Gastroesophageal sphincter (tissue), 4 donors: Measurements from ENCODE around the gene NAALADL1. TPM values are rescaled to one million over a fixed set of nuclear protein-coding genes. Genes with fewer than 3 reads are reported as not detected.

Source experiments
- ATAC-seq: fragments of 150-250 bp; one replicate; pipeline ENCODE4 v1.9.1; 2016; ENCODE audit warnings: mild to moderate bottlenecking, moderate library complexity
- H3K27ac ChIP-seq, 4 donors: fragments of 200-600 bp; sonication (generic) in 3 of 4; 1 replicate in 3 of 4; 2 replicates in 1 of 4; pipeline ENCODE4 v1.5.1; 2016 to 2019
- H3K27me3 ChIP-seq: fragments of 200-600 bp; sonication (generic); one replicate; pipeline ENCODE4 v1.5.1; 2019
- H3K36me3 ChIP-seq, 2 donors: fragments of 200-600 bp; sonication (generic); one replicate each; pipeline ENCODE4 v1.5.1; 2019; ENCODE audit warnings: control low read depth in 1 of 2
- H3K4me1 ChIP-seq, 3 donors: fragments of 200-600 bp; sonication (generic); 1 replicate in 2 of 3; 2 replicates in 1 of 3; pipeline ENCODE4 v1.5.1; 2016 to 2019; ENCODE audit warnings: control low read depth in 2 of 3
- H3K4me3 ChIP-seq, 2 donors: fragments of 200-600 bp; sonication (generic); one replicate each; pipeline ENCODE4 v1.5.1; 2019; ENCODE audit warnings: mild to moderate bottlenecking in 1 of 2, moderate library complexity in 1 of 2
- H3K9me3 ChIP-seq, 3 donors: fragments of 200-600 bp; sonication (generic); one replicate each; pipeline ENCODE4 v1.5.1; 2017 to 2019; ENCODE audit warnings: control low read depth in 2 of 3
- CTCF ChIP-seq, 4 experiments: fragments of 200-600 bp in 2 of 4; fragments of 450-650 bp in 2 of 4; sonication (generic) in 1 of 4; IDR thresholded peaks; one replicate each; pipeline ENCODE4 v1.5.1; 2017 to 2019; ENCODE audit warnings: antibody characterized with exemption in 4 of 4, mild to moderate bottlenecking in 2 of 4, moderate library complexity in 2 of 4
- EP300 ChIP-seq: sonication (generic); formaldehyde crosslinking; IDR thresholded peaks from one replicate; pipeline ENCODE4 v1.6.1; 2017; ENCODE audit warnings: antibody characterized with exemption, mild to moderate bottlenecking
- POLR2A ChIP-seq, 2 donors: fragments of 450-650 bp; IDR thresholded peaks; one replicate each; pipeline ENCODE4 v1.6.1; 2017; ENCODE audit warnings: antibody characterized with exemption in 2 of 2, mild to moderate bottlenecking in 2 of 2, moderate library complexity in 1 of 2
- POLR2AphosphoS5 ChIP-seq: sonication (generic); formaldehyde crosslinking; IDR thresholded peaks from one replicate; pipeline ENCODE4 v1.6.1; 2017; ENCODE audit warnings: antibody characterized with exemption
- WGBS, 2 donors: methylation state at CpG; one replicate each; pipeline ENCODE4 v1.1.5; 2018; ENCODE audit warnings: low coverage in 1 of 2; 5-methylcytosine and 5-hydroxymethylcytosine counted together
- total RNA-seq, 4 donors: library from RNA; depleted of rRNA; stranded (reverse); fragments of >200 nt; gene quantifications; one replicate each; pipeline ENCODE4 v1.1.0, GENCODE V29; 2016

The NAALADL1 gene
- total RNA-seq, 4 donors from 2014 or later = 21.8 to 38.5 (median 29.0) TPM

DNA sequence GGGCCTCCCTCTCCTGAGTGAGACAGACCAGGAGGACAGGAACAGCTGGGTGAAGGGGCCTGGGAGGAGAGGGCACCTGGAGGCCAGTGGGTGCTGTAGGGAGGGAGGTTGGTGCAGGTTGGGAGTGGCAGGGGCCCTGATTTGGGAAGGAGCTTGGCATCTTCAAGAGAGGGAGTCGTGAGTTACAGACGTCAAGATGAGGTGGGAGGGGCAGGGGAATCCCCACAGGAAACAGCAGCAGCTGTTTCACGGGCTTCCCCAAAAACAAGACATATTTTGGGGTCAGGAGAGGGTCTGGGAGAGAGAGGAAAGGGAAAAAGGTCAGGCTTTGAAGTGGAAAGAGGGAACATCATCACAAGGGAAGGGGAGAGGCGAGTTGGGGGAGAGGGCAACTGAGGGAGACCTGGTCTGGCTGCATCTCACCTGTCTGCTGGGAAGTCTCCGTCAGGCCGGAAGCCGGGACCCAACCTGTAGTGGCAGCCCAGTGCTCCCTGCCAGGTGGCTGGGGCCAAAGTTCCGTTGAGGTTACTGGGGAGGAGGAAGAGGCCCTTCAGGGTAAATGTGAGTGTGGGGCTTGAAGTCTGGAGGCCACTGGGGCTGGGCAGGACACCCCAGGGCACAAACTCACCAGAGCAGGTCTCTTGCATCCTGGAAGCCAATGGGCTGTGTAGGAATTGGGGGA is 4.4 kb downstream of the NAALADL1 start:
- TF ChIP-seq POLR2A (IDR thresholded peaks at IDR 0.05) = no peak
- no peak for TF ChIP-seq POLR2AphosphoS5
- no peak for TF ChIP-seq EP300
- no peak for TF ChIP-seq CTCF (IDR thresholded peaks at IDR 0.05)
- no peak overlapping the region for H3K4me3 ChIP-seq
- H3K27ac ChIP-seq = no peak overlapping the region
- ATAC-seq = no peak
- no peaks in the 10 kb centered on the region for H3K9me3 ChIP-seq
- H3K4me1 ChIP-seq = no peaks in the 10 kb centered on the region
- H3K36me3 ChIP-seq = no peaks in the 10 kb centered on the region
- WGBS, 2 donors = 37 to 53% methylated on average over 6 to 8 of the region's 8 CpGs
- H3K27me3 ChIP-seq = peaks cover 15% of the 10 kb centered on the region

DNA sequence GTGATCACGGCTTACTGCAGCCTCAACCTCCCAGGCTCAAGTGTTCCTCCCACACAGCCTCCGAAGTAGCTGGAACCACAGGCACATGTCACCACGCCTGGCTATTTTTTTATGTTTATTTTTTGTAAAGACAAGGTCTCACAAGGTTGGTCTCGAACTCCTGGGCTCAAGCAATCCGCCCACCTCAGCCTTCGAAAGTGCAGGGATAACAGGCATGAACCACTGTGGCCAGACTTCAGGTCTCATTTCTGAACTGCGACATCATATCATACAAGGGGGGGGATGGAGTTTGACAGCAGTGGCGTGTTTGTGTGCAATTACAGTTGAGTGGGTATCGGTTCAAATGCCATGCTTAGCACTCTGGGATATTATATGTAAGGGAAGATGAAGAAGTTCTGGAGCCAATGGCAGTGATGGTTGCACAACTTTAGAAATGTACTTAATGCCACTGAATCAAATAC is 6.9 kb downstream of the NAALADL1 start:
- H3K4me1 ChIP-seq = peaks cover 0 to 22% (median 6%) of the 10 kb centered on the region in 3 donors
- H3K4me3 ChIP-seq = no peak overlapping the region
- peaks cover 15% of the 10 kb centered on the region for H3K27me3 ChIP-seq
- ATAC-seq = no peak
- H3K9me3 ChIP-seq = no peaks in the 10 kb centered on the region
- TF ChIP-seq EP300 (no peak), POLR2A (IDR thresholded peaks at IDR 0.05) (no peak), POLR2AphosphoS5 (no peak), CTCF (IDR thresholded peaks at IDR 0.05) (no peak)
- H3K36me3 ChIP-seq = no peaks in the 10 kb centered on the region
- no peak overlapping the region for H3K27ac ChIP-seq
- 56% methylated on average over 4 of the region's 9 CpGs; no CpG with 5 or more reads in 1 of the 2 donors for WGBS, 2 donors

- WGBS, 2 donors = 2% methylated on average over 9 to 13 of the region's 56 CpGs
- peaks cover 4% of the 10 kb centered on the region for H3K27me3 ChIP-seq
Observed at GRCh38 chr11:65047581-65048422, 10.6 kb downstream of the NAALADL1 start.

GRCh38 chr11:65045728-65046127 is 12.6 kb downstream of the NAALADL1 start:
- TF ChIP-seq CTCF (IDR thresholded peaks at IDR 0.05) (no peak), EP300 (no peak), POLR2A (IDR thresholded peaks at IDR 0.05) (no peak)
- no peak overlapping the region for H3K4me3 ChIP-seq
- WGBS, 2 donors = no CpG with 5 or more reads among the region's 7 CpGs
- no peaks in the 10 kb centered on the region for H3K27me3 ChIP-seq
- peaks cover 0 to 62% (median 13%) of the 10 kb centered on the region in 3 donors for H3K4me1 ChIP-seq
- peaks cover 0 to 26% of the 10 kb centered on the region in 2 donors for H3K36me3 ChIP-seq
- no peak for ATAC-seq
- no peak overlapping the region for H3K27ac ChIP-seq
- no peaks in the 10 kb centered on the region for H3K9me3 ChIP-seq

More at GRCh38 chr11:65047581-65048422, 10.6 kb downstream of the NAALADL1 start:
- Histone ChIP-seq H3K36me3 (peaks cover 0 to 26% of the 10 kb centered on the region in 2 donors), H3K9me3 (no peaks in the 10 kb centered on the region), H3K4me3 (peak overlapping the region; percentile 39 to 62), H3K4me1 (peaks cover 0 to 48% (median 6%) of the 10 kb centered on the region in 3 donors), H3K27ac (peak overlapping the region in 3 of 4 donors; percentile 71 to 79 (median 74))
- TF ChIP-seq POLR2A (IDR thresholded peaks at IDR 0.05) = no peak
- no peak for TF ChIP-seq EP300
- no peak for TF ChIP-seq POLR2AphosphoS5
- no peak for TF ChIP-seq CTCF (IDR thresholded peaks at IDR 0.05)
- peak; percentile 57 for ATAC-seq
